ENCODE results near the gene TMEM114.

GRCh38 chr16:8581831-8582580, 8.3 kb downstream of the TMEM114 start:
- TF ChIP-seq CTCF (IDR thresholded peaks at IDR 0.05), result no peak
- no peak for TF ChIP-seq REST (IDR thresholded peaks at IDR 0.05; ENCODE audit: insufficient read depth in 1 of 2, low read depth in 2 of 2, low read length in 1 of 2)
- no peak for TF ChIP-seq POLR2AphosphoS5 (IDR thresholded peaks at IDR 0.05; ENCODE audit: low read depth, low read length)
